GM10248 (cell line): ENCODE measurements around the gene RANBP1.

Source experiments
- CTCF ChIA-PET: fragments of 300-600 bp; sonication (Branson Sonifier 250); formaldehyde crosslinking; extraction: SDS; loops from one replicate; lab custom pipeline; 2021; ENCODE audit warnings: antibody characterized with exemption; lab: Yijun Ruan, JAX
- POLR2A ChIA-PET: fragments of 350-650 bp; sonication (Branson Sonifier 250); formaldehyde crosslinking; extraction: SDS; loops from one replicate; lab custom pipeline; 2020; ENCODE audit warnings: antibody characterized with exemption; lab: Yijun Ruan, JAX
- DNase-seq: peaks from one replicate; pipeline ENCODE4 v3.0.0; 2012; ENCODE audit errors: extremely low spot score
- TF ChIP-seq, protein P1 (sequence below): IDR thresholded peaks from 2 replicates; pipeline ENCODE4 v1.5.1; 2012; ENCODE audit warnings: mild to moderate bottlenecking, low read depth; ENCODE audit errors: extremely low read depth, missing control alignments, control extremely low read depth

The RANBP1 gene

DNA sequence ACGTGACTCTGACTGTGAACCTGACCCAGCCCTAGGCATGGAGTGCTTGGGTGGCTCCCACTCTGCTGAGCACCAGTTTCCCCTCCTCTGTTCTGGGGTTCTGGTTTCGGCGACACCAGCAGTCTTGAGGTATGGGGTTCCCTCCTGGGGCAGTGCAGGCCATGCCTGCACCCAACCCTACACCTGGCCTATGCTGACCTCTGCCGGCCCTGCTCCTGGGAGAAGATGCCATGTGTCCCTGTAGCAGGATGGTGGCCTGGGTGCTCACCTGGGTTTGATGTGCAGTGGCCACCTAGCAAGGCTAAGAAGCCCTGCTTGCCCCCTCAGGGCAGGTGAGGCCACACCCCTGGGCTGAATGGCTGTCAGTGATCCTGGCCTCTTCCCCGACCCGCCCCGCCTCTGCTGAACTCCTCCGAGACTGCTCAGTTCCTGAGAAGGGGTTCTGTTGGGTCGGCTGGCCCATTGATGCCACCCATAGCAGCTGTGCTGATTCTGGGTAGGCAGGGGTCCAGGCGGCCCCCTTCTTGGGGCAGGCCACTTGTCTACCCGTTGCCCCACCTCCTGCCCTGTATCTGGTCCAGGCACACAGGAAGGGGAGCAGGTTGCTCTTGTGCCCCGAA lies 18.1 kb downstream of the RANBP1 start:
- TF ChIP-seq, protein P1, sequence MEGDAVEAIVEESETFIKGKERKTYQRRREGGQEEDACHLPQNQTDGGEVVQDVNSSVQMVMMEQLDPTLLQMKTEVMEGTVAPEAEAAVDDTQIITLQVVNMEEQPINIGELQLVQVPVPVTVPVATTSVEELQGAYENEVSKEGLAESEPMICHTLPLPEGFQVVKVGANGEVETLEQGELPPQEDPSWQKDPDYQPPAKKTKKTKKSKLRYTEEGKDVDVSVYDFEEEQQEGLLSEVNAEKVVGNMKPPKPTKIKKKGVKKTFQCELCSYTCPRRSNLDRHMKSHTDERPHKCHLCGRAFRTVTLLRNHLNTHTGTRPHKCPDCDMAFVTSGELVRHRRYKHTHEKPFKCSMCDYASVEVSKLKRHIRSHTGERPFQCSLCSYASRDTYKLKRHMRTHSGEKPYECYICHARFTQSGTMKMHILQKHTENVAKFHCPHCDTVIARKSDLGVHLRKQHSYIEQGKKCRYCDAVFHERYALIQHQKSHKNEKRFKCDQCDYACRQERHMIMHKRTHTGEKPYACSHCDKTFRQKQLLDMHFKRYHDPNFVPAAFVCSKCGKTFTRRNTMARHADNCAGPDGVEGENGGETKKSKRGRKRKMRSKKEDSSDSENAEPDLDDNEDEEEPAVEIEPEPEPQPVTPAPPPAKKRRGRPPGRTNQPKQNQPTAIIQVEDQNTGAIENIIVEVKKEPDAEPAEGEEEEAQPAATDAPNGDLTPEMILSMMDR = no peak
- ChIA-PET CTCF (no interaction called here), POLR2A (no interaction called here)
- no peak for DNase-seq

- ChIA-PET POLR2A (no interaction called here), CTCF (no interaction called here)
- DNase-seq = no peak
- TF ChIP-seq, protein P1 = no peak
Measured at GRCh38 chr22:20135265-20135664, 19.4 kb downstream of the RANBP1 start.

GRCh38 chr22:20135806-20136602 lies 20.1 kb downstream of the RANBP1 start:
- ChIA-PET CTCF (no interaction called here), POLR2A (no interaction called here)
- no peak for DNase-seq
- TF ChIP-seq, protein P1 = no peak

DNA sequence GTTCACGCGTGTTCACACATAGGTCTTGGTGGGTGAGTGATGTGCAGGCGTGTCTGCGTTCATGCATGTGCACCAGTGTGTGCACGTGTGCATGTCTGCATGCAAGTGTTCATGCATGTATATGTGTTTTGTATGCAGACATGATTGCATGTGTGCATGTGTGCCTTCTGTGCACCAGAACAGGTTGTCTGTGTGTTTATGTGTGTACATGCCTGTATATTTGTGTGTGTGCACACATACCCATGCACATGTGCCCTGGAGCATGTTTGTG lies 20.6 kb downstream of the RANBP1 start:
- ChIA-PET CTCF (interaction anchor here (0.9 kb wide), 1 partner anchor 20 kb away, joined by 3 read pairs; no protein-coding TSS in a partner anchor), POLR2A (no interaction called here)
- DNase-seq = no peak
- TF ChIP-seq, protein P1 = no peak

- no peak for DNase-seq
- ChIA-PET CTCF (interaction anchor here (0.9 kb wide), 1 partner anchor 20 kb away, joined by 3 read pairs; no protein-coding TSS in a partner anchor), POLR2A (no interaction called here)
- TF ChIP-seq, protein P1 = no peak
Measured at GRCh38 chr22:20137113-20137512, 21.2 kb downstream of the RANBP1 start.

DNA sequence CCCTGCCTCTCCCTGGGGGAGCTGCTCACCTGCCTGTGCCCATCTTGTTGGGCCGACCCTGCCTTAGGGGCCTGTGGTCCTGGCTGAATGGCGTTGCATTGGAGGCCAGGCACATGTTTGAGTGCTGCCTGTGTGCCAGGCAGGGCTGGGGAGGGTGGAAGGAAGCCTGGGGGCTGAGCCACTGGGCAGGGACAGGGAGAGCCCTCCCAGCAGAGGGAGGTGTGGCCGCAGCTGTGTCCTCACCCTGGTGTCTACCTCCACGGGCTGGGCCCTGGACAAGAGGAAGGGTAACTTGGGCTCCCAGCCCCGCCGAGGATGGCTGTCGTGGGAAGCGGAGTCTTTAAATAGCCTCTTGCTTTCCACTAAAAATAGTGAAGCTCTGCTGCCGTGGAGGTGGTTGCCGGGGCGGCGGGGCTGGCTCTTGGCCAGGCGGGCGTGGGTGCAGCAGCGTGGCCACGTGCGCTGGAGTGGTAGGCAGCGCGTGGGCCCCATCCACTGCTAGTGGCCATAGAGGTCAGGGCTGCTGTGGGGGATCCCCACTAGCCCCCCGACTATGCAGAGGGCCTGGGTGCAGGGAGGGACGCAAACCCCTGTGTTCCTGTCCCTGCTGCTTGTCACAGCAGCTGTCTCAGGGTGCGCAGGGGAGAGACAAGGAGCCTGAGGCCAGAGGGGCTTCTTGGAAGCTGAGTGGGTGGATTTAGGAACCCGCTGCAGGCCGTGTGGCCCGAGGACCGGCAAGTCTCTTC lies 21.9 kb downstream of the RANBP1 start:
- ChIA-PET POLR2A (no interaction called here), CTCF (interaction anchor here (0.9 kb wide), 1 partner anchor 19 kb away, joined by 3 read pairs; no protein-coding TSS in a partner anchor)
- DNase-seq = no peak
- TF ChIP-seq, protein P1 = no peak
